ENCODE results near the gene PDZD7.
A peak's percentile ranks its signal among the peaks of the same experiment; 100 is the strongest.
"Not testable (repeated sequence)": the region's sequence is repeated elsewhere in the genome, so short reads cannot be mapped to it uniquely, and the experiment has no call there.

PDZD7 gene

GRCh38 chr10:101038484-101038883 lies 7.6 kb upstream of the PDZD7 start:
- no peak for DNase-seq

- no peak for DNase-seq
These were observed 5.8 kb upstream of the PDZD7 start for GRCh38 chr10:101036726-101037125.

- no peak for DNase-seq
These were observed 5.2 kb upstream of the PDZD7 start for GRCh38 chr10:101035916-101036702.

- DNase-seq: no peak
These were observed 4.4 kb upstream of the PDZD7 start for GRCh38 chr10:101035314-101035713.

- DNase-seq: not testable (repeated sequence)
These were observed 3.5 kb upstream of the PDZD7 start for GRCh38 chr10:101034404-101034803.

DNA sequence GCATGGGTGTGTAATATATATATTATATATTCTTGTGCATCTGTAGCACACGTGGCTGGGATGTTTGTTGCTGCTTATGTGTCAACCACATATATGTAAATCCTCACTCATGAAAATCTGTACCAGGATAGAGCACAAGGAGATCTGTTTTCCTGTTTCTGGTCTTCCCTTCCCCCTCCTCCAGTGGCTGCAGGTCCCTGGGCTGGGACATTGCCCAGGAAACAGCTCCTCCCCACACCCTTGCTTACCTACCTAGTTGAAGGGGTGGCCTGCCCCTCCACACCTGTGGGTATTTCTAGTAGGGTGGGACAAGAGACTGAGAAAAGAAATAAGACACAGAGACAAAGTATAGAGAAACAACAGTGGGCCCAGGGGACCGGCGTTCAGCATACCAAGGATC lies 2.3 kb upstream of the PDZD7 start:
- no peak for DNase-seq

DNA sequence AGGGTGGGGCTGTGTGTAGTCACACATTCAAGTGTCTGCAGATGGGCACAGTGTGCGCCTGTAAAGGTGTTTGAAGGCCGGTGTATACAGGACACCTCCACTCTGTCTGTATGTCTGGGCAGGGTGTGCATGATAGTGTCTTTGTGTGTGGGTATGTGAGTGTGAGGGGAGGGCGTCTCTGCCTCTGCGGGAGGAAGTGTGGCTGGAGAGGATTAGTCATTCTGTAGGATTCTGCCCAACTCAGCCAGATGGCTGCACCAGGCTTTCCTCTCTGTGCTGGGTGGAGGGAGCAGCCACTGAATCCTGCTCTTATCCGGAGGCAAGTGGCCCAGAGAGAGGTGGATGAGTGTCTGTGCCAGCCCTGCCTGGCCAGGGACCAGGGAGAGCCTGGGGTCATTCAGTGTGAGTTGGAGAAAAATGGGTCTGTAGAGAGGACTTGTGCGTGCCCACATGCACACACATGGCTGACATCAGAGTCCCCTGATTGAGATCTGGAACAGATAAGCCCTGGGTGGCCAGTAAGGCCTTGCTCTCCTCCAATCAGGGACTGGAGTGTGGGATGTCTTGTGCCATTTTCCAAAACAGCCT lies 1.8 kb upstream of the PDZD7 start:
- DNase-seq: no peak

- DNase-seq: peak; percentile 50 to 62 (median 51)
These were observed 1.1 kb upstream of the PDZD7 start for GRCh38 chr10:101031796-101032636.

- no peak for DNase-seq
These were observed 317 bp downstream of the PDZD7 start for GRCh38 chr10:101030496-101031127.

GRCh38 chr10:101029520-101030295 lies 1.2 kb downstream of the PDZD7 start:
- DNase-seq: peak in 1 of 3 experiments; percentile 8

DNA sequence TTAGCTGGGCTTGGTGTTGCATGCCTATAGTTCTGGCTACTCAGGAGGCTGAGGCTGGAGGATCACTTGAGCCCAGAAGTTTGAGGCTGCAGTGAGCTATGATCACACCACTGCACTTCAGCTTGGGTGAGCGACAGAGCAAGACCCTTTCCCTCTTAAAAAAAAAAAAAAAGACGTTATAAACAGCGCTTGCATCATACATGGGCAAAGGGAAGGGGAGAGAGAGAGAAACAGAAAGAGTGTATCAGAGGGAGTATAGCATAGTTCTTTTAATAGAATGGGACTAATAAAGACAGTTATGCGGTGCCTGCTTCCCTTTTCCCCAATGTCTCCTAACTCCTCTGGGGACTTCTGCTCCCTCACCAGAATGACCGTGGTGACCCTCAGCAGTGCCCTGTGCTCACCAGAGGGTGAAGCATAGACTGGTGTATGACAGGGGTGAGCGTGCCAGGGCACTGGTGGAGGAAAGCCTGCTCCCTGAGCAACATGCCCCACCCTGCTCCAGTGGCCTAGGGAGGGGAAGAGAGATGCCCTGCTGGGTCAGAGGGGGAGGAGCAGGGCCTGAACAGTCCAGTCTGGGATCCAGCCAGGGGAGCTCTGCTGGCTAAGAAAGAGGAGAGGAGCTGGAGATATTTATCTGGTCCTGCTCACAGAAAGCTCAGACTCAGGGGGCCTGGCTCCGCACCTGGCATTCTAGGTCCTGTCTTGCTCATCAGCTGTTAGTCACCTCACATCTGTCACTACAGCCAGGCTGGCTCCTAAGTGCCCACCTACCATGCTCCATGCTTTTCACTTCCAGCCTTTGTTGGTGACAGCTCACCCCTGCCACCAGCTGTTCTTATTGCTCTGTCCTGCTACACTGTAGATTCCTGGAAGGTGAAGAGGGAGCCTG lies 2.2 kb downstream of the PDZD7 start:
- peak in 1 of 3 experiments; percentile 46 for DNase-seq

GRCh38 chr10:101027106-101027720 lies 3.7 kb downstream of the PDZD7 start:
- no peak for DNase-seq

GRCh38 chr10:101022967-101023705 lies 7.8 kb downstream of the PDZD7 start:
- no peak for DNase-seq

DNA sequence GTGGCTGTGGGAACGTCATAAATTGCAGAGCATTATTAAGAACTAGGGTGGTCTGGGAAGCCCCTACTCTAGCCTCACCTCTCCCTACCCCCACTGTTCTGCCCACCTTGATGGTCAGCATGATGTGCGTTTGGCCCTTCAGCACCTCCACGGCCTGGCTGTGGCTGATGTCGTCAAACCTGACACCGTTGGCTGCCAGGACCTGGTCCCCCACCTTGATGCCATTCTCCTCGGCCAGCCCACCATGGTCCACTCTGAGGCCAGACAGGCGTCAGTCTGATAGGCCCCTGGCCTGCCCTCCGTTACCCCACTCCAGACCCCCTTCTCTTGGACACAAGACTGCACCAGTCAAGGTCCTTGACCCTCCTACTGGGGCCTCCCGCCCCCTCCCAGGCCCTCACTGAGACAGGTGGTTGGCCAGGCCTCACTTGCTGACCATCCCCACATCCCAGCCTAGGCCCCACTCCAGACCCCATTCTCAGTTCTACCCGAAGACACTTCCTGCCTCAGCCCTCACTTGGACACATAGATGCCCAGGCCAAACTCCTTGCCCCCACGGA lies 9.2 kb downstream of the PDZD7 start:
- DNase-seq: no peak

GRCh38 chr10:101021239-101021638 lies 9.7 kb downstream of the PDZD7 start:
- DNase-seq: no peak

DNA sequence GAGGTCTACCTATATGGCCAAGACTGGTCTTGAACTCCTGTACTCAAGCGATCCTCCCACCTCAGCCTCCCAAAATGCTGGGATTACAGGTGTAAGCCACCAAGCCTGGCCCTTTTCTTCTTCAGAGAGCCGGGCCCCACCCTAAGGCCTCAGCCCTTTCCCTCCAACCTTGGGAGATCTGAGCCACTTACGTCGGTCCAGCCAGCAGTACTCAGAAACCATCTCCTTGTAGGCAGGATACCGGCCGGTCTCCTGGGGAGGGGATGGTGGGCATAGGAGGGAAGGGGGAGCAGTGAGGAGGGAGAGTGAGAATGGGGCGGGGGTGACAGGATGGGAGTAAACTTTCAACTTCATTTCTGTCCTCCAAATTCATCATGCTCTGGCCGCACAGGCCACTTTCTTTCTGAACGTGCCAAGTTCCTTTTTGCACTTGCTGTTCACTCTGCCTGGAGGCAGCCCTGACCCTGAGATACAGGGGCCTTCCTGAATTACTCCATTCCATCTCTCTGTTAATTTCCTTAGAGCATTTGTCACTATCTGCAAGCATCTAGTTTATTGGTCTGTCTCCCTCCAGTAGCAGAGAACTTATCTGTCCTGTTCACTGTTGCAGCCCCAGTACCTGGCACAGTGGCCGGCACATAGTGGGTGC lies 10.4 kb downstream of the PDZD7 start:
- DNase-seq: no peak

DNA sequence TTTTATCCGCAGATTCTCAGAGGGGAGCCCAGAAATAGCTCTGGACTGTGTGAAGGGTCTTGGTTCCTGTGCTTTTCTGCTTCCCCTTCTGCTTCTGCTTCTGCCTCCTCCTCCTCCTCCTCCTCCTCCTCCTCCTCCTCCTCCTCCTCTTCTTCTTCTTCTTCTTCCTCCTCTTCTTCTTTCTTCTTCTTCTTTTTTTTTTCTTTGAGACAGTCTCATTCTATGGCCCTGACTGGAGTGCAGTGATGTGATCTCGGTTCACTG lies 11.6 kb downstream of the PDZD7 start:
- no peak for DNase-seq

- peak; percentile 41 to 66 (median 54) for DNase-seq
These were observed 12.1 kb downstream of the PDZD7 start for GRCh38 chr10:101018600-101019439.

Data from NCI-H1417 (cell line).